GM18498 (cell line): ENCODE results near the gene MPDZ.

Source experiments
- ATAC-seq: cut with Tn5 transposase; IDR thresholded peaks from one replicate; pipeline ENCODE4 v1.9.1; 2021; ENCODE audit warnings: mild to moderate bottlenecking, moderate library complexity; ENCODE audit not compliant: unreplicated experiment

The MPDZ gene

DNA sequence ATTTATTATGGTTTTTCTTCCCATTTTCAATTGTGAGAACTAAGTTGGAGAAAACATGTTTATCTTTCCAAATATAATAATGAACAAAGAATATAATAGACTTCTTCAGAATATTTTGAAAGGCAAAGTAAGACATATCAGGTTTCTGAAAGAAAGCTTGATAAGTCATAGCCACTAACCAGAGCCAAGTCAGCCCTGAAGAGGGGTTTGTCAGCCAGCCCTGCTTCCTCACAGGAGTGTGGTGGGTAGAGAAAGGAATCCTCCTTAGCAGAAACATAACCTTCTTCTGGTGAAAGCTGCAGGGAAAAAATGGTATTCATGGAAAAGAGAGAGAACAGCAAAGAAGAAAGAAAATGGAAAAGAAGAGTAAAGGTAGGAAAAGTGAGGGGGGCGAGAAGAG lies 93.4 kb downstream of the MPDZ start:
- no peak for ATAC-seq

DNA sequence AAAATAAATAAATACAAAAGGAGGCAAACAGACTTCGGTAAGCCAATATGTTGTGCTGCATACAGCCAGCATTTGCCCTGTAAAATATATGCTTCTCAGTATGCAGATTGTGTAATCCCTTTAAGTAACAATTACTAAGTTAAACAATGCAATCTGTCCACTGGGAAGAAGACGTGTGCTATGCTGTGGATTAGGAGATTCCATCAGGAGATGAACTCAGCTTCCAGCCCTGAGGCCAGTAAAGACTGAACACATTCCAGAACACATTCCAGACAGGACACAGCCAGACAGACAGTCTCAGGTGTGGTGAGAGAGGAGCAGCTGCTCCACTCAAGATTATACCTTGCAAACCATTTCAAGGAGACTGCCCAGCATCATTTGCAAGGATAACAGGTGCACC lies 97.8 kb downstream of the MPDZ start:
- no peak for ATAC-seq

DNA sequence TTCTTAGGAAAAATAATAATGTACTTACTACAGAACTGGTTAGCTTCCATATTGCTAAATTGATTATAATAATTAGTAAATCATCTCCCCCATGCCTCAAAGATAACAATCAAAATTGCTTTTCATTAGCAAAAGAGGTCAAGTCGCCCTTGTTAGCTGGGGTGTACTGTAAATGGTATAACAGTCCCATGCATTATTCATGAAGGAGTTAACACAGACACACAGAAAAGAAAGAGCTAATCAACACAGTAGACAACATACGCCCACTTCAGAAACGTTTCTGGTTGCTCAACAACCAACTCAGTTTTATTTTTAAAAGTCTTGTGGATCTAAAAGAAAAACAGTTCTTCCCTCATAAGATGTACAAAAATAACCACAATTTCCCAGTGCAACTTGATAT lies 100.2 kb downstream of the MPDZ start:
- no peak for ATAC-seq

DNA sequence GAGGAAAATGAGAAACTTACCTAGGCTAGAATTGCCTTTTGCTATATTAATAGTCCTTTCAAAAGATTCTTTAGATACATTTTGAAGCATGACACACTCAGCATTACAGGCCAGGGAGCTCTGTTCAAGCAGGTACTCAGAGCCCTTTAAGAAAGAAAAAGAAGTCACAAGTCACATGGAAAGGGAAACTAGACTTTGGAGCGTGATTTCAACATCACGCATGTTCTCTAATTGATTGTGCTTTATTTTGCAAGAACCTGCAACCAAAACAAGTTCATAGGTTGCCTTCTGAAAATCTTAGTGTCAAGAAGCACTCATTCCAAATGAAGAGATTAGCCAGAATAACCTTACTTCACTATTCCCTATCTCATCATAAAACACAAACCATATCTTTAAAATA lies 103.8 kb downstream of the MPDZ start:
- ATAC-seq = no peak

DNA sequence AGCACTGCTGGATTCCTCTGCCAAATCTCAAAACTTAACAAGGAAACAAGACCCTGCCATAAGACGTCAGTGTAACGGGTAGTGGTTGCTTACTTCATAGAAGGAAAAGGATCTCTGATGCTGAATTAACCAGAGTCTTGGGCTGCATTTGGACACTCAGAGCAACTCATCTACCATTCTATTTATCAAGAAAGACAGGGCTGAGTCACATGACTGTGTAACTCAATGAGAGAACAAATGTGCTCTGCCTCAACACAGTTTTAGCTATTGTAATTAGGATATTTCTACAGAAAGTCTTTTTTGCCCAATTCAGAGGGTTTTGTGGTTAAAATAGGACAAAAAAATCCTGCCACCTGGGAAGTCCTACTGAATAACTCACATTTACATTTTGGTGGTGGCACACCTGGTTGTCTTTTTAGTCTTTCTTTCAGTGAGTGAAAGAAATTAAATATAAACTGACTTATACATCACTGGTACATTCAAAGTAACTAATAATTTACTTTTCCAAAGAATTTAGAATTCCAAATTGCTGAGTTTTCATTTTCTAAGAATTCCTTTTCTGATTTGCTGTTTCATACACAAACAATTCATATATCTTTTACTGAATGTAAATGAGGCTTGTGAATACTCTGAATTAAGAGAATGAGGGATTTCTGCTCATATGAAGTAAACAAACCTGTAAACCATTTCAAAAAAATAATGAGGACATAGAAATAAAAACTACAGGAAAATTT lies 104.4 kb downstream of the MPDZ start:
- ATAC-seq = no peak

DNA sequence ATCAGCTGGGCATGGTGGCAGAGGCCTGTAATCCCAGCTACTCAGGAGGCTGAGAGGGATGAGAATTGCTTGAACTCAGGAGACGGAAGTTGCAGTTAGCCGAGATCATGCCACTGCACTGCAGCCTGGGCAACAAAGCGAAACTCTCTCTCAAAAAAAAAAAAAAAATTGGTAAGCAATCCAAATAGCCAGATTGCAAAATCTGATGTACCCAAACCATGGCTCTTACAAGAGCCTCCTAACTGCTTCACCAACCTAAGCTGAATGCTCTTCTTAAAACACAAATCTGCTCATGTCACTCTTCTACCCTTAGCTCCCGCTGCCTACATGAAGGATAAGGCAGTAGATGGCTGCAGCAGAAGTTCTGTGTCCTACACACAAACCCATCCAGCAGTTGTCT lies 105.9 kb downstream of the MPDZ start:
- no peak for ATAC-seq

DNA sequence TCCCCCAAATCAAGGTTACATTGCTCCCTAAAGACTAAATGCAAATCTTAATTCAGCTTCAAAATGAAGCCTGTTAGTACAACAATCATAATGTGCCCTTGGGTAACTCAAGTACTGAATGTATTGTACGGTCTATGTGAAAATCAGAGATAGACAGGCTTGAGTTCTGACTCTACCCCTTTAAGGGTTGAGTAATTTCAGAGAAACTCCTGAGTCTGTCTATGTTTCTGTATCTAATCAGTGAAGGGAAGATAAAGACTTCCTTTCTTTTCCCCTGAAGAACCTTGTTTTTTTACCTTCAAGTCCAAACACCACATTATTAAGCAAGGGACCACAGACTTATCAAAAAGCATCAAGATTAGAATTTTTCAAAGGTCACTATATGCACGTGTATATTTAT lies 108.2 kb downstream of the MPDZ start:
- no peak for ATAC-seq

DNA sequence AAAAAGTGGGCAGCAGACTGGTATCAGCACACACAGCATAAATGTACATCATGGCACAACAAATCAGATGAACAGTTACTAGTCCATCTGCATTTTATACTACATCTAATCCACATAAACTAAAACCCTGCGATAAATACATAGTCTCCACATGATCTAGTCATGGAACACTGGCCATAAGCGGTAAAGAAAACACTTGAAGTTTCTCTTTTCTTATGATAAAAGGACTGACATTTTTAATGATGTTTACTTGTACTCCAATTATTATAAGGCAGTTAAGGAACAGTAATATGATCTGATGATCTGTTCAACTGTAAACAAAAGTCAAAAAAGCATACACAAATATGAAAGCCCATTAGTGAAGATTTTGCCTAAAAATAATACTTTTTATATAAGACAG lies 112.5 kb downstream of the MPDZ start:
- ATAC-seq = no peak

DNA sequence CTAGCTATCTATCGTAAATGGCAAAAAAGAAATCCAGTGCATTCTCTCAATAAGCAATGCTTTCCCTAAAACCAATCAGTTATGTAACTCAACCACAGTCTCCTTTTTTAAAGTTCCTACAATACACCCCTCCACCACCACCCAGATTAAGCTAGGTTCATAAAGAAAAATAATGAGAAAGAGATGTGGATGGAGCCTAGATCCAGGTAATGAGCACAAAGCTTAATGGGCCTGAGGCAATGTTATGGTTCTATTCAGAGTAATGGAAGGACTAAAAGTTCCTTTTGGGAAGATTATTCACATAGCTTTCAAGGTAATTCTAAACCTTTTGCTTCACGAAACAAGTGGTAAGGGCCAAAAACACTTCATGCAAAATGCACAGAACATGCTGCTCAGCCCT lies 113.5 kb downstream of the MPDZ start:
- ATAC-seq = no peak

DNA sequence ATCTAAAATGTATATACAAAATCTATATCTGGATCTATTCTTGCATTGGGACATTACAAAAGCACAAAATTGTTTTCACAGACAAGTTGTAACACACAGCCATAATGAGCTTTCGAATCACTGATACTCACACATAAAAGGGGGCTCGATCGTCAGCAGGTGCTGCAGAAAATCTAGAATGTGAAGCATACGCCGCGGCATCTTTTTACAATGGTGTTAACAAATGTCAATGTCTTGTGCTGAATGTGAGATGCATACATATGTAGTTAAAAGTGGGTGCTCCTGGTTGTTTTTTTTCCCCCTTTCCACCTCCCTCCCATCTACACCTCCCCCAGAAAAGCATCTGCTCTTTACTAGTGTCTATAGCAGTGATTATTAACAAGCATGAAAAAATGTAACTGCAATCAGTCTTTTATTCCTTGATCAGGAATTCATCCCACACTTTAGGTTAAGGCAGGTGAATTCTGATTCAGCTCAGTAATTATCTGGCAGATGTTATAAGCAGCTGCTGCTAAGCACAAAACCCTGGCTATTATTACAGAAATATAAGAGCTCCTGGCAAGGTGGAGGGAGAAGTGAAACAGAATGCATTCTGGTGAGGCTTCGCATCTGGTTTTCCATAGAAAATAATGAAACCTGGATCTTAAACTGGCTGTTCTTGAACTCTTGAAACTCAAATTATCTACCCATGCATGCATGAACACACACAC lies 114.1 kb downstream of the MPDZ start:
- no peak for ATAC-seq

DNA sequence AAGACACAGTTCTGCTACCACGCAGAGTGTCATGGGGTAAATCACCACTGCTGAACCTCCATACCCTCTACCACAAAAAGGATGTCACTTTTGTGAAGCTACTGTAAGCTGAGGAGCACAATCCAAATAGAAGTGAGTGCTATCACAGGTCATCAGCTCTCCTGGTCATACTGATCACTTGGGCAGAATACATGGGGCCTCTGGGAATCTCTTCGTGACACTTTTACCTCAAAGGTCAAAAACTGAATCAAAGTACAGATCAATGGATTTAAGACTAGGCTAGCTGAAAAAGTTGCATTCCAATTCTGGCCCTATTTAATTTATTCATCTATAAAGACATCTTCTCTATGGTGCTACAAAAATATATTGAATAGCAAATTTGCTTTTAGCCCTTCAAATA lies 115.5 kb downstream of the MPDZ start:
- no peak for ATAC-seq

DNA sequence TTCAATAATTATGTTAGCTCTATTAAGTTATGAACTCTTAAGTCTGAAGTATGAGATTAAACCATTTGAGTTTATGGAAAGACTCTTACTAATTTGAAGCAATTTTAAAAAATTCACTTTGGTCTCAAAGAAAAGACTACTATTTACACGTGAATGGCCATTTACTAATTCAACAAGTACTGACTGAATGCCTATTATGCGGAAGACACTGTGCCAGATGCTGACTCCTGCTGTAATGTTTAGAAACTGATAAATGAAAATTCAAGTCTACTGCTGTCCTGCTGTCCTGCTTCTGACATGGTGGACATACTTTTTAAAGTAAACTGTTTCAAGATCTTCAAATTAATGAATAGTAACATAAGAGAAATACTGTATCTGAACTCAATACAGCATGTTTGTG lies 116.2 kb downstream of the MPDZ start:
- ATAC-seq = no peak

DNA sequence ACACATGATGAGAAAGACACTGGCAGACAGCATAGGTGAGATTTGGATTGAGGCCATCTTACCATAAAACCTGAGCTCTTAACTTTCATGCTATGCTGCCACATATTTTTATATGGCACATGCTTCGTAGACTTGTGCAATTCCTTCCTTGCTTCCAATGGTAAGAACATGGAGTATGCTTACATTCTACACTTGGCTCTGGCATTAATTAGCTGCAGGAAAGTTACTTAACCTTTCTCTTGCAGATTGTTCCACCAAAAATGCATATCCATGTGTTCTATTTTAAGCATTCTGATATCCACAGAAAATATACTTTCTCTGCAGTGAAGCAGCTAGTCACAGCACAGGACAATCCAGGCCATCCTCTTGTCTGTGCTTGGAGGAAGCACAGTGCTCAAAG lies 119.4 kb downstream of the MPDZ start:
- no peak for ATAC-seq

DNA sequence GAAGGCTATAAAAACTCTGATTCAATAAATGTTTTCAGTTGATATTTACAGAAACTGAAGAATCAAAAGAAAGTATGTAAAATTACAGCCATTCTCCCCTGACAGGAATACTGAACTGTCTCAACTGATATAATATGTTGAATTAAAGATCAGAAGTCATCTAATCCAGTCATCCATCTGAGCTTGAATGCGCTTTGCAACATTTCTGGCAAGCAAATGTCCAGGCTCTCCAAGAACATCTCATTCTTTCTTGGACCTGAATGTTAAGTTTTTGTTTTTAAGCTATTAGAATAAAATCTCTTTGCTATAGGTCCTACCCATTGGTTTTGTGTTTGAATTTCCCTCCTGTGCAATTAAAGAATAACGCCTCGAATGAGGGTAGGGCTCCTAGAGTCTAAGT lies 120.5 kb downstream of the MPDZ start:
- ATAC-seq = no peak

DNA sequence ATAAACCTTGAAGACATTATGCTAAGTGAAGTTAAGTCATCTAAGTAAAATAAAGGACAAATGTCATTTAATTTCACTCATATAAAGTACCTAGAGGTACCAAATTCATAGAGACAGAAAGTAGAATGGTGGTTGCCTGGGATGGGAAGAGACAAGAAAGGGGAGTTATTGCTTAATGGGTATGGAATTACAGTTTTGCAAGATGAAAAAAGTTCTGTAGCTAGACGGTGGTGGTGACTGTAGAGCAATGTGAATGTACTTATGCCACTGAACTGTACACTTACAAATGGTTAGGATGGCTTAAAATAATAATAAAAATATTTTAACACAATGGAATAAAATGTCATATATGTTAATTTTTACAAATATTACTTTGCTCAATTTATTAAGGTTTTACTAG lies 128.0 kb downstream of the MPDZ start:
- no peak for ATAC-seq

DNA sequence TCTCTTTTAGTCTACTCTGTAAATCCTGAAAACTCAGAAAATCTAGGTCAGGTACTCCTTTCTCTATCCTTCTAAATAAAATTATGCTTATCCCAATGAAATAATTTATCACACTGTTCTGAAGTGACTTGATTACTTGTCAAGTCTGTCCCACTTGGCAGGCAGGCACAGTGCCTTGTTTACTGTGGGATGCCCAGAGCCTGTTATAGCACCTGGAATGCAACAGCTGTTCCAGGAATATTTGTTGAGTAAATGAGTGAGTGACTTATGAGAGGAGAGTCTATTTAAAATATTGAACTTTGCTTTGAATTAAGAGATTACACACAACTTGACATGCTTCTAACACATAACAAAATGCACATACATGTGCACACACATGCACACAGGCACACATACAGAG lies 130.0 kb downstream of the MPDZ start:
- no peak for ATAC-seq

DNA sequence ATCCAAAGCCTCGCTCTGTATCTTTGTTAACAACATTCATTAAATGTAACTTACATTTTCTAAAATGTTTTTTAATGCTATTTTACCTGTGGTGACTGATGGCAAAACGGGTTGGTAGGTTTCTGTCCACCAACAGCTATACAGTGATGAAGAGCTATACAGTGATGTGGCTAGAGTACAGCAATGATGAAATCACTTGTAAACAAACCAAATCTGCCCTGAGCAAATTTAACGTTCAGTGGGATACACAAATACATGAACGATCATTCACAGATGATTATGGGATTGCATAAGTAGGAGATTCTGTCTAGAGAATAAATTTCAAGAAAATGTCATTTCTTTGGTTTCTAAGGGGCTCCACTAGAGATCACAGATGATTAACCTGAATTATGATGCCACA lies 132.7 kb downstream of the MPDZ start:
- ATAC-seq = no peak

DNA sequence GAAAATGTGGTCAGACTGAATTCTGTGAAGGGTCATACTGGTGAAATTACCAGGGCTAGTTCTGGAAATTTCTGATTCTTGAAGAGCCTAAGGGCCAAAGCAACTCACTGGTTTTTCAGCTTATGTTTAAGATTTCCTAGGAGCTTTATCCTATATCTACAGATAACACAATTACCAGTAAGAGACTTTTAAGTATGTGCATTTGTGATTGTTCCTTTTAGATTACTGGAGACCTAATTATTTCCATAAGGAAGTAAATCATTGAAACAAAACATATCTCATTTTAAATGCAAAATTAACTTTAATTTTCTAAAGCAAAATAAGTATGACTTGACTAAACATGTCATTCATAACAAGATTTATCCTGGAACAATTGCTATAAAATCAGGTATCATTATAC lies 134.2 kb downstream of the MPDZ start:
- no peak for ATAC-seq

DNA sequence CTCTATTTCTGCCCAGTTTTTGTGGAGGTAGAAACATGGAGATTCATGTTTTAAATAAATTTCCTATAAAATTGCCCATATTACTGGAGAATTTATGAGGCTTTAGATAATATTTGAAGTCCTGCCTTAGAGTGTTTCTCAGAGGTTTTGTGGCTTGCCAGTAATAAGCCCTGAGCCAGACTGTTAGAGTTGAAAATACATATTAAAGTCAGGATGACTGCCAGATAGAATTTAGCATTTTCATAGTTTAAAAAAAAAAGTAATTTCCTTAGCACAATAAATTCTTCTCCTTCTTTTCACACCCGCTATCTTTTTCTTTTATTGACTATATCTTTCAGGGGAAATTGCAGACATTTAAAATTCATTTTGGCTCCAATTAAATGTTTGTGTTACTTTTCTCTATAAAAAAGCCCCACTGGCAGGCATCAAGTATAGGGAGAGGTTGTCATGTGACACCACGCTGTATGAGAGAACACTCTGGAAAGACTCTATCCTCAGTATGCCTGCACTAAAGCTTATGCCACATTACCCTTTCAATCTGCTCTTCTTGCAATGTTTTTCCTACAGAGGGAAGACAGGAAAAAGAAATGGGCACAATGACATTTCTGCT lies 135.2 kb downstream of the MPDZ start:
- ATAC-seq = no peak

DNA sequence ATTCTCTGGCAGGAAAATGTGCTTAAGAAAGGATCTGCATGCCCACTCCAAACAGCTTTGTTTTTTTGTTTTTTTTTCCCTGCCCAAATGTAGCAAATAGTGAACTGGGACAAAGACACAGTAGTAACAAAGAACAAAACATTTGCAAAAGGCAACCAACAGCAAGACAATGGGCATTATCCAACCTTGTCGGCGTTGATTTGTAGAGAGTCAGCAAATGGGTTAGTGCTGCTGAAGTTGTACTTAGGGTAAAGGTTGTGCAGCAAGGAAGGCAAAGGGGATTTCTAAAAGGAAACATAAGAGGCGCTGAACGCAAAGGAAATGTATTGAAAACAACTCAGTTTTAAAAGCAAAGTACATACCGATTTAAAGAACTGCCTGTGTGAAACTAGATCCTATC lies 136.2 kb downstream of the MPDZ start:
- no peak for ATAC-seq

DNA sequence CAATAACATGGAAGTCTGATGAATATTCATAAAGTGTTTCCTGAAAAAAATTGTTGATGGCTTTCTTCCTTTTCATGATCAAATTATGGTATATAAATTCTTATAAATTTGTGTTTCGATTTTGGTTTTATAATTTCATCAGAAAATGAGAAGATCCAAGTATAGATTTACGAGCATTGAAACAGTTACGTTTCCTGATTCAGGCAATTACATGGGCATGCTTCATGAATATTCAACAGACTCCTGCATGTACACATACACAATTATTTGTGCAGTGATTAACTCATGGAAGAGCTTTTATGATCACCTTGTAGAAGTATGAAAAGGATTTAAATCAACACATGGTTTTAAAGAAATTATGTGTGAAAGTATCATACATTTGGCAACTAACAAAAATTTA lies 136.7 kb downstream of the MPDZ start:
- ATAC-seq = no peak

DNA sequence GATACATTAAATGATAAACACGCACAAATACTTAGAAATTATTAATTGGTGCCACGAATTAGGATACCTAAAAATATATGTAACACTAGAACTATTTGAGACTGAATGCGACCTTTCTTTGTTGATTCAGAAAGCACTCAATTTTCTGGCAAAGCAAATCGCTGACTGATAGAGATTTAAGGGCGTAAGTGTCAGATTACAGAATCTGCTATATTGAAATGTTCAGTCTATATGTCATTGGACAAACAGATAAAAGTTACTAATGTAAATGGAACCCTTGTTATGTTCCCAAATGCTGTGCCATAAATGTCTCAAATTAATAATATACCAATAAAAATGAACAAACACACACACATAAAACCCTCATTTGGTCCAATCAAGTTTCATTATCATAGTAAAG lies 137.9 kb downstream of the MPDZ start:
- ATAC-seq = no peak
